COLO668 (cell line): ENCODE results near the gene FAM228A.

Source experiments
- DNase-seq: peaks from one replicate; lab custom pipeline; 2025; ENCODE audit not compliant: unreplicated experiment; lab: John Stamatoyannopoulos, UW

FAM228A gene

DNA sequence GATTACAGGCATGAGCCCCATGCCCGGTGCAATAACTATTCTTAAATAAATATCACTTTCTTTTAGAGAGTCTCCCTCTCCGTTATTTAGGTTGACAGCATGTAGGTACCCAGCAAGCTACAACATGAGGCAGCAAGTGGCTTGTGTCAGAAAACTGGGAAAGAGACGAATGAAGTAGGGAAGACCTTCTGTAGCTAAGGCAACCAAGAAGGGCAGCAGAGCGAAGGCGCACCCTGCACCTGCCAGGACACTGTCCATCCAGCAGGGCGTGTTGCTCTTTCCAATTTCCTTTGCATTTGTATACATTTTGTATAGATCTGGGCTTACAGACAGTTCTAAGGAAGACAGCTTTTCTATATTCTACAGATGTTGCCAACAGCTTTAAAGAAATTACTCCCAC lies 48.1 kb downstream of the FAM228A start:
- DNase-seq, result no peak

DNA sequence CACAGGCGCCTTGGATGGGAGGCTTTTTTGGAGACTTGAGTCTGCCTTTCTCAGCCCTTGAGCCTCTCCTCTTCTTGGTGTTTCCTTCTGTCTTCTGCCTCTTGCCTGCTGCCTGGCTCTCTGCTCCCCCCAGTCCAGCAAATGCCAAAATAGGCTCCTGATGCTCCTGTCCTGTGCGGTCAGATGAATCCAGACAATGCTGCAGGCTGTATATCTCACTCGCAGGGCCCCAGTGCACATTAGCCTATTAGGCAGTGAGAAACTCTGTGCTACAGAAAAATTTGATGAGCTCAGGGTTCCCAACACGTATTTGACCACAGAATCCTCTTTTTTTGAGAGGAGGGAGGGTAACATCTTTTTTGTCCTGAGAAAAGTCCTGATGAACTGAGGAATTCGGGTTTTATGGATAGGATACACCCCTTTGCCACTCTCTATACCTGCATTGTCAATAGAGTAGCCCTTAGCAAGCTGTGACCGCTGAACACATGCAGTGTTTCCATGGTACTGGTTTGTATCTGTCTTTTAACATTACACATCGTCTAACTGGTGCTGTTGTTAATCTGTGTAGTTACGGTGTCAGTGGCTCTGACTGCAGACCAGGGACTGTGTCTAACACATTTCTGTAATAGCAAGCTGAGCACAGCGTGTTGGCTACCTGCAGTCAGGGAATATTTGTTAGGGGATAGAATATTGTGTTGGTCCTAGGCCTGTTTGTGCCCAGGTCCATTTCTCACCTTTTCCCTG lies 50.8 kb downstream of the FAM228A start:
- no peak for DNase-seq

- no peak for DNase-seq
These were observed 53.6 kb downstream of the FAM228A start for GRCh38 chr2:24228470-24228869.

GRCh38 chr2:24231461-24231881 lies 56.6 kb downstream of the FAM228A start:
- no peak for DNase-seq

DNA sequence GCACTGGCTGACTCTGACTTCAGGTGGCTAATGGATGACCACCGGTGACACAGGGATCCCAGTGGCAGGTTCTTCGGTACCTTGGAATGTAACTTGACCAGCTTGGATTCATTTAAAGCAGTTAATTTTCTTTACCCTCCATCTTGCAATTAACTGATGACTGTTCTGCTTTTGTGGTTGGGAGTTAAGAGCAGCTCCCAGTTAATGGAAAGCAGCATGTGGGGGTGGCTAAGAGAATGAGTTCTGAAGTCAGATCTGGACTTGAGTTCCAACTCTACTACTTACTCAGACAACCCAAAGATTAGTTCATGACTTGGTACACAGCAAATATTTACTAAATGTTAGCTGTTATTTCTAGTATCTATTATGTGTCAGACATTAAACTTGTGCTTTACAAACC lies 58.5 kb downstream of the FAM228A start:
- DNase-seq, result no peak

DNA sequence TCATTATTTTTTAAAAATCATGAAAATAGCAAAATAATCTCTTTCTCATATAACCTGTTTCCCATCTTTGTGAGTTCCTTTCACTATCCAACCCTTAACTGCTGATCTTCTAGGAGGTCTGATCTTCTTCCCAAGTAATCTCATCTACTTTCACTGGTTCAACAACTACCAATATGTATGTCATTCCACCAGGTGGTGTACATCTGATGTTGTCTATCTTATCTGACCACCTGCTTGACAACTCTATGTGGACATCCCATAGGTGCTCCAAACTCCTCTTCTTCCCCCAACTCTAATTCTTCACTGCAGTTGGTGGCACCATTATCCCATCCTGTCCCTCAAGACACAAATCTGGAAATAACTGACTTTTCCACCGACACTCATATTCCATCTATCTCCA lies 62.5 kb downstream of the FAM228A start:
- DNase-seq, result no peak

DNA sequence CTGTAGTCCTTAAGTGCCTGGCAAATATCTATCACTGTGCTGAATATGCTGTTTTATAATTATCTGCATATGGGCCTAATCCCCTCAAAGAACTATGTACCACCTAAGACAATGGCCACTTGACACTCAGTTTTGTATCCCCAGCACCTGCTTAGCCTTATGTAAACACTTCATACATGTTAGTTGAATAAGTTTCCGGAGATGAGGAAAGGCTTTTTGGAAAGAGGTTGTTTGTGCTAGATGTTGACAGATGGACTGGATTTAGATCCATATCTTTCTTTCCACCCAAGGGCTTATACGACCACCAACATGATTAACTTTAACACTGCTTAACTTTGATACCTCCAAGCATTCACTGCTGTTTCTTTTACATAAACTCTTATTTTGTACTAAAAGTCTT lies 63.3 kb downstream of the FAM228A start:
- DNase-seq, result peak; percentile 28

- DNase-seq, result no peak
These were observed 64.7 kb downstream of the FAM228A start for GRCh38 chr2:24239553-24239952.
